ENCODE measurements around the gene BTD. TPM values are rescaled to one million over a fixed set of nuclear protein-coding genes. Genes with fewer than 3 reads are reported as not detected.

BTD gene
- total and polyA plus RNA-seq, 2 donors (not counting 1 experiment from before 2014, with no cell fraction given), result 24.4 to 24.9 TPM

DNA sequence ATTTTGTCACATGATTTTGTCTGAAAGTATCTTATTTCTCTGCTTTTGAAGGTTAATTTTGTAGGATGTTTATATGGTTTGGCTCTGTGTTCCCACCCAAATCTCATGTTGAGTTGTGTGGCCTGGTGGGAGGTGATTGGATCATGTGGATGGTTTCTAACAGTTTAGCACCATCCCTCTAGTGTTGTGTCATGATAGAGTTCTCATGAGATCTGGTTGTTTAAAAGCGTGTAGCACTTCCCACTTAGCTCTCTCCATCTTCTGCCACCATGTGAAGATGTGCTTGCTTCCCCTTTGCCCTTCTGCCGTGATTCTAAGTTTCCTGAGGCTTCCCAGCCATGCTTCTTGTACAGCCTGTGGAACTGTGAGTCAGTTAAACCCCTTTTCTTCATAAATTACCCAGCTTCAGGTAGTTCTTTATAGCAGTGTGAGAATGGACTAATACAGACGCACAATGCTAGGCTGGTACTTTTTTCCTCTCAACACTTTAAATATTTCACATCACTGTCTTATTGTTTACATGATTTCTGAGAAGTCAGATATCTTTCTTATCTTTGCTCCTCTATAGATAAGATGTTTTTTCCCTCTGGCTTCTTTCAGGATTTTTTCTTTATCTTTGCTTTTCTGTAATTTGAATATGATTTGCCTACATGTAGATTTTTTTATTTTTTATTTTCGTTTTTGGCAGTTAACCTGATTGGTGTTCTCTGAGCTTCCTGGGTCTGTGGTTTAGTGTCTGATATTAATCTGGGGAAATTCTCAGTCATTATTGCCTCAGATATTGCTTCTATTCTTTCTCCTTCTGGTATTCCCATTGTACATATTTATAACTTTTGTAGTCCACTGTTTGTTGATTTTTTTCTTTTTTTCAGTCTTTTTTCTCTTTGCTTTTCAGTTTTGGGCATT lies 22.2 kb downstream of the BTD start:
- no peaks in the 10 kb centered on the region for H3K27me3 ChIP-seq (ENCODE audit: control insufficient read depth, insufficient read depth, low read length)
- no peaks in the 10 kb centered on the region for H3K4me1 ChIP-seq (ENCODE audit: control insufficient read depth, extremely low read depth, insufficient read depth, low read length)
- no peaks in the 10 kb centered on the region for H3K9me3 ChIP-seq (ENCODE audit: control insufficient read depth, insufficient read depth, low read depth, low read length)

DNA sequence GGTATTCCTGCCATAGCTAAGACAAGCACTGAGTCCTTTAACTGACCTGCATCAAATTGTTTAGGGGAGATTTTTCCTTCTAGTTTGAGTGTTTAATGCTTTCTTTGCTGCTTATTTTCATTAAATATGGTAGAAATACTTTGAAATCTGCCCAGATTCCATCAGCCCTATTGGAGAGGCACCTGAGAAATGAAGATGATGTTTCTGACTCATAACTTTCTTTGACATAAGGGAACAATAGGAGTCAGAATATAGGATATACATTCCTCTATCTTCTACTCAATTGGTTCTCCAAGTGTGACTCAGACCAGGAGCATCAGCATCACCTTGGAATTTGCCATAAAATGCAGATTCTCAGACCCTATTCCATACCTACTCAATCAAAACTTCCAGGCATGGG lies 27.4 kb downstream of the BTD start:
- no peak for TF ChIP-seq EZH2 (IDR thresholded peaks at IDR 0.05; ENCODE audit: low read length, missing control alignments)
- TF ChIP-seq, protein P1, sequence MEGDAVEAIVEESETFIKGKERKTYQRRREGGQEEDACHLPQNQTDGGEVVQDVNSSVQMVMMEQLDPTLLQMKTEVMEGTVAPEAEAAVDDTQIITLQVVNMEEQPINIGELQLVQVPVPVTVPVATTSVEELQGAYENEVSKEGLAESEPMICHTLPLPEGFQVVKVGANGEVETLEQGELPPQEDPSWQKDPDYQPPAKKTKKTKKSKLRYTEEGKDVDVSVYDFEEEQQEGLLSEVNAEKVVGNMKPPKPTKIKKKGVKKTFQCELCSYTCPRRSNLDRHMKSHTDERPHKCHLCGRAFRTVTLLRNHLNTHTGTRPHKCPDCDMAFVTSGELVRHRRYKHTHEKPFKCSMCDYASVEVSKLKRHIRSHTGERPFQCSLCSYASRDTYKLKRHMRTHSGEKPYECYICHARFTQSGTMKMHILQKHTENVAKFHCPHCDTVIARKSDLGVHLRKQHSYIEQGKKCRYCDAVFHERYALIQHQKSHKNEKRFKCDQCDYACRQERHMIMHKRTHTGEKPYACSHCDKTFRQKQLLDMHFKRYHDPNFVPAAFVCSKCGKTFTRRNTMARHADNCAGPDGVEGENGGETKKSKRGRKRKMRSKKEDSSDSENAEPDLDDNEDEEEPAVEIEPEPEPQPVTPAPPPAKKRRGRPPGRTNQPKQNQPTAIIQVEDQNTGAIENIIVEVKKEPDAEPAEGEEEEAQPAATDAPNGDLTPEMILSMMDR (conservative IDR thresholded peaks at IDR 0.05 in 1 of 2, IDR thresholded peaks at IDR 0.05 in 1 of 2; ENCODE audit: low read depth in 1 of 2, low read length in 2 of 2), result no peak
- H3K79me2 ChIP-seq (ENCODE audit: control insufficient read depth, insufficient read depth, low read length), result no peaks in the 10 kb centered on the region
- no peaks in the 10 kb centered on the region for H4K20me1 ChIP-seq (ENCODE audit: control insufficient read depth, extremely low read depth, insufficient read depth, low read length)
- peaks cover 13% of the 10 kb centered on the region for H3K4me1 ChIP-seq (ENCODE audit: control insufficient read depth, extremely low read depth, insufficient read depth, low read length)
- H3K9ac ChIP-seq (ENCODE audit: insufficient read depth, low read length), result no peak overlapping the region
- no peaks in the 10 kb centered on the region for H3K36me3 ChIP-seq (ENCODE audit: control insufficient read depth, insufficient read depth, low read length)
- no peak overlapping the region for H3K4me2 ChIP-seq (ENCODE audit: extremely low read depth, insufficient read depth, low read length)
- no peak overlapping the region for H2AFZ ChIP-seq (ENCODE audit: low read length)
- no peaks in the 10 kb centered on the region for H3K27me3 ChIP-seq (ENCODE audit: control insufficient read depth, insufficient read depth, low read length)
- H3K9me3 ChIP-seq (ENCODE audit: control insufficient read depth, insufficient read depth, low read depth, low read length), result no peaks in the 10 kb centered on the region
- H3K27ac ChIP-seq (ENCODE audit: insufficient read depth, low read length), result no peak overlapping the region
- DNase-seq (ENCODE audit: low read depth in 2 of 2), result no peak
- no peak overlapping the region for H3K4me3 ChIP-seq (replicated peaks in 1 of 4; ENCODE audit: control extremely low read depth in 1 of 4, insufficient read depth in 1 of 4, low read depth in 3 of 4, low read length in 4 of 4)

More for the DNA sequence above, 22.2 kb downstream of the BTD start:
- no peaks in the 10 kb centered on the region for H3K36me3 ChIP-seq (ENCODE audit: control insufficient read depth, insufficient read depth, low read length)
- H3K4me3 ChIP-seq (replicated peaks in 1 of 4; ENCODE audit: control extremely low read depth in 1 of 4, insufficient read depth in 1 of 4, low read depth in 3 of 4, low read length in 4 of 4), result no peak overlapping the region
- H3K9ac ChIP-seq (ENCODE audit: insufficient read depth, low read length), result no peak overlapping the region
- no peak for TF ChIP-seq EZH2 (IDR thresholded peaks at IDR 0.05; ENCODE audit: low read length, missing control alignments)
- TF ChIP-seq, protein P1 (conservative IDR thresholded peaks at IDR 0.05 in 1 of 2, IDR thresholded peaks at IDR 0.05 in 1 of 2; ENCODE audit: low read depth in 1 of 2, low read length in 2 of 2), result no peak
- no peaks in the 10 kb centered on the region for H4K20me1 ChIP-seq (ENCODE audit: control insufficient read depth, extremely low read depth, insufficient read depth, low read length)
- H3K4me2 ChIP-seq (ENCODE audit: extremely low read depth, insufficient read depth, low read length), result no peak overlapping the region
- H3K79me2 ChIP-seq (ENCODE audit: control insufficient read depth, insufficient read depth, low read length), result no peaks in the 10 kb centered on the region
- peak overlapping the region; percentile 5 for H2AFZ ChIP-seq (ENCODE audit: low read length)
- no peak overlapping the region for H3K27ac ChIP-seq (ENCODE audit: insufficient read depth, low read length)
- no peak for DNase-seq (ENCODE audit: low read depth in 2 of 2)

DNA sequence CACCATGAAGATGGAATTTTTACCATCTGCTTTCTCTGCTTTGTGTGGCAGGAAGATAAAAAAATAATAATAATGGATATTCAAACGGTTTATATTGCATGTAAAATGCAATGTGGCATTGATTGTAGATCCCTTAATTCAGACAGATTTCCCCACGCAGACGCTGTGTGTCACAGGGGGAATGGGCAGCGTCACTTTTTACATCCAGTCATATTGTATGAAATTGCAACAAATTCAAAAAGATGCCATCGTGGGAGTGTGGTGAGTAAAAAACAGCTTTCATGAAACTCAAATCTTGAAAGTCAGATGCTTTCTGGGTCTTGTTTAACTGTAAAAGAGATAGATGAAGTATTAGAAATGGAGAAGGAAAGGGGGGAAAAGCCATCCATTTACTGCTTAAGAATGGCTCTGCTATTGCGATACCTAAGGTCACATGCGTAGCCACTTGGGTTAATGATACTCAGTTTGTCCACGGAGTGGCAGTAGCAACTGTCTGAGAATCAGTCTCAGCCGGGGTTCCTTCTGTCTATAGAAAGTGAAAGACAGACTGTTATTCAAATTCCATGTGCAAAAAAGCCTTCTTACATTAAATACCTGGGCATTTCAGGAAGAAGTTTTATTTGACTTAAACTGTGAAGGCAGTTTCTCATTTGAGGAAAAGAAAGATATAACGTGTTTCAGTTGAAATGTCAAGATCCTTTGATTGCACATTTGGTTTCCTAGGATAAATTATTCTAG lies 28.5 kb downstream of the BTD start:
- Histone ChIP-seq H3K9ac (ENCODE audit: insufficient read depth, low read length) (no peak overlapping the region), H3K36me3 (ENCODE audit: control insufficient read depth, insufficient read depth, low read length) (no peaks in the 10 kb centered on the region), H3K4me2 (ENCODE audit: extremely low read depth, insufficient read depth, low read length) (peak overlapping the region; percentile 77), H3K9me3 (ENCODE audit: control insufficient read depth, insufficient read depth, low read depth, low read length) (no peaks in the 10 kb centered on the region), H3K27me3 (ENCODE audit: control insufficient read depth, insufficient read depth, low read length) (no peaks in the 10 kb centered on the region), H3K79me2 (ENCODE audit: control insufficient read depth, insufficient read depth, low read length) (no peaks in the 10 kb centered on the region), H4K20me1 (ENCODE audit: control insufficient read depth, extremely low read depth, insufficient read depth, low read length) (no peaks in the 10 kb centered on the region), H3K4me1 (ENCODE audit: control insufficient read depth, extremely low read depth, insufficient read depth, low read length) (peaks cover 22% of the 10 kb centered on the region), H3K27ac (ENCODE audit: insufficient read depth, low read length) (peak overlapping the region; percentile 60), H2AFZ (ENCODE audit: low read length) (peak overlapping the region; percentile 21), H3K4me3 (replicated peaks in 1 of 4; ENCODE audit: control extremely low read depth in 1 of 4, insufficient read depth in 1 of 4, low read depth in 3 of 4, low read length in 4 of 4) (peak overlapping the region; percentile 19 to 47 (median 31))
- TF ChIP-seq, protein P1 (conservative IDR thresholded peaks at IDR 0.05 in 1 of 2, IDR thresholded peaks at IDR 0.05 in 1 of 2; ENCODE audit: low read depth in 1 of 2, low read length in 2 of 2), result peak; percentile 73 to 80
- no peak for TF ChIP-seq EZH2 (IDR thresholded peaks at IDR 0.05; ENCODE audit: low read length, missing control alignments)
- peak; percentile 77 to 89 for DNase-seq (ENCODE audit: low read depth in 2 of 2)
